Measurements from ENCODE around the gene LMF2. TPM values are rescaled to one million over a fixed set of nuclear protein-coding genes. Genes with fewer than 3 reads are reported as not detected.

LMF2 gene
- total RNA-seq, 1 donor from 2014 or later = 93.2 TPM

GRCh38 chr22:50518606-50519005 lies 11.1 kb upstream of the LMF2 start:
- no peak overlapping the region for H3K27ac ChIP-seq (ENCODE audit: low read depth, low read length)
- H3K36me3 ChIP-seq (ENCODE audit: insufficient read depth, low read length) = no peaks in the 10 kb centered on the region
- Mint-ChIP-seq H3K4me1 (ENCODE audit: low read depth, unreplicated experiment) (no peaks in the 10 kb centered on the region), H3K36me3 (ENCODE audit: low read depth, unreplicated experiment) (peaks cover 11% of the 10 kb centered on the region), H3K27ac (ENCODE audit: unreplicated experiment) (no peak overlapping the region), H3K9me3 (ENCODE audit: unreplicated experiment) (no peaks in the 10 kb centered on the region), H3K27me3 (ENCODE audit: low read depth, unreplicated experiment) (no peaks in the 10 kb centered on the region), H3K4me3 (ENCODE audit: unreplicated experiment) (no peak overlapping the region)
- no peaks in the 10 kb centered on the region for H3K4me1 ChIP-seq (ENCODE audit: insufficient read depth, low read length)
- no peaks in the 10 kb centered on the region for H3K27me3 ChIP-seq (ENCODE audit: insufficient read depth, low read length)
- DNase-seq (ENCODE audit: low read depth) = no peak
- H3K79me2 ChIP-seq (ENCODE audit: insufficient read depth, low read length) = peaks cover 43% of the 10 kb centered on the region
- H3K4me3 ChIP-seq (ENCODE audit: insufficient read depth, low read depth, low read length) = no peak overlapping the region
- no peak overlapping the region for H3K4me2 ChIP-seq (ENCODE audit: low read length)
- H2AFZ ChIP-seq (ENCODE audit: low read depth, low read length) = no peak overlapping the region
- H3K9me3 ChIP-seq (ENCODE audit: insufficient read depth, low read depth, low read length) = no peaks in the 10 kb centered on the region
- FAIRE-seq = no peak
- TF ChIP-seq EZH2 (IDR thresholded peaks at IDR 0.05; ENCODE audit: insufficient read depth, low read length) (no peak), CTCF (IDR thresholded peaks at IDR 0.05; ENCODE audit: insufficient read depth, low read depth, low read length) (no peak)
- no peak overlapping the region for H3K9ac ChIP-seq (ENCODE audit: low read length)
- peaks cover 38% of the 10 kb centered on the region for H4K20me1 ChIP-seq (ENCODE audit: insufficient read depth, low read length)

GRCh38 chr22:50517495-50518260 lies 10.2 kb upstream of the LMF2 start:
- no peaks in the 10 kb centered on the region for H3K9me3 ChIP-seq (ENCODE audit: insufficient read depth, low read depth, low read length)
- H3K27me3 ChIP-seq (ENCODE audit: insufficient read depth, low read length) = no peaks in the 10 kb centered on the region
- Mint-ChIP-seq H3K4me1 (ENCODE audit: low read depth, unreplicated experiment) (no peaks in the 10 kb centered on the region), H3K27ac (ENCODE audit: unreplicated experiment) (no peak overlapping the region), H3K36me3 (ENCODE audit: low read depth, unreplicated experiment) (peaks cover 9% of the 10 kb centered on the region), H3K27me3 (ENCODE audit: low read depth, unreplicated experiment) (no peaks in the 10 kb centered on the region), H3K9me3 (ENCODE audit: unreplicated experiment) (no peaks in the 10 kb centered on the region), H3K4me3 (ENCODE audit: unreplicated experiment) (no peak overlapping the region)
- no peak overlapping the region for H3K4me3 ChIP-seq (ENCODE audit: insufficient read depth, low read depth, low read length)
- no peak overlapping the region for H3K4me2 ChIP-seq (ENCODE audit: low read length)
- H3K79me2 ChIP-seq (ENCODE audit: insufficient read depth, low read length) = peaks cover 43% of the 10 kb centered on the region
- FAIRE-seq = no peak
- H3K36me3 ChIP-seq (ENCODE audit: insufficient read depth, low read length) = no peaks in the 10 kb centered on the region
- peaks cover 32% of the 10 kb centered on the region for H4K20me1 ChIP-seq (ENCODE audit: insufficient read depth, low read length)
- no peaks in the 10 kb centered on the region for H3K4me1 ChIP-seq (ENCODE audit: insufficient read depth, low read length)
- H2AFZ ChIP-seq (ENCODE audit: low read depth, low read length) = no peak overlapping the region
- TF ChIP-seq EZH2 (IDR thresholded peaks at IDR 0.05; ENCODE audit: insufficient read depth, low read length) (no peak), CTCF (IDR thresholded peaks at IDR 0.05; ENCODE audit: insufficient read depth, low read depth, low read length) (no peak)
- H3K27ac ChIP-seq (ENCODE audit: low read depth, low read length) = no peak overlapping the region
- no peak overlapping the region for H3K9ac ChIP-seq (ENCODE audit: low read length)
- no peak for DNase-seq (ENCODE audit: low read depth)

GRCh38 chr22:50516891-50517290 lies 9.4 kb upstream of the LMF2 start:
- Histone ChIP-seq H3K4me2 (ENCODE audit: low read length) (no peak overlapping the region), H3K27me3 (ENCODE audit: insufficient read depth, low read length) (no peaks in the 10 kb centered on the region), H3K27ac (ENCODE audit: low read depth, low read length) (no peak overlapping the region), H3K79me2 (ENCODE audit: insufficient read depth, low read length) (peaks cover 48% of the 10 kb centered on the region), H3K4me3 (ENCODE audit: insufficient read depth, low read depth, low read length) (no peak overlapping the region), H3K4me1 (ENCODE audit: insufficient read depth, low read length) (no peaks in the 10 kb centered on the region), H2AFZ (ENCODE audit: low read depth, low read length) (no peak overlapping the region), H3K36me3 (ENCODE audit: insufficient read depth, low read length) (no peaks in the 10 kb centered on the region), H4K20me1 (ENCODE audit: insufficient read depth, low read length) (peaks cover 30% of the 10 kb centered on the region), H3K9me3 (ENCODE audit: insufficient read depth, low read depth, low read length) (no peaks in the 10 kb centered on the region), H3K9ac (ENCODE audit: low read length) (no peak overlapping the region)
- peaks cover 9% of the 10 kb centered on the region for H3K36me3 Mint-ChIP-seq (ENCODE audit: low read depth, unreplicated experiment)
- TF ChIP-seq EZH2 (IDR thresholded peaks at IDR 0.05; ENCODE audit: insufficient read depth, low read length) (no peak), CTCF (IDR thresholded peaks at IDR 0.05; ENCODE audit: insufficient read depth, low read depth, low read length) (no peak)
- H3K9me3 Mint-ChIP-seq (ENCODE audit: unreplicated experiment) = no peaks in the 10 kb centered on the region
- H3K27me3 Mint-ChIP-seq (ENCODE audit: low read depth, unreplicated experiment) = no peaks in the 10 kb centered on the region
- FAIRE-seq (no peak), DNase-seq (ENCODE audit: low read depth) (no peak)
- H3K4me3 Mint-ChIP-seq (ENCODE audit: unreplicated experiment) = no peak overlapping the region
- H3K4me1 Mint-ChIP-seq (ENCODE audit: low read depth, unreplicated experiment) = no peaks in the 10 kb centered on the region
- H3K27ac Mint-ChIP-seq (ENCODE audit: unreplicated experiment) = no peak overlapping the region
